Loucy (cell line): Measurements from ENCODE around the gene SRRM3.
A peak's percentile ranks its signal among the peaks of the same experiment; 100 is the strongest.
"Not testable (repeated sequence)": the region's sequence is repeated elsewhere in the genome, so short reads cannot be mapped to it uniquely, and the experiment has no call there.

Experiments used
- H2AFZ ChIP-seq: fragments of 200-600 bp; sonication (generic); 2 replicates; pipeline ENCODE4 v1.6.0; 2016; ENCODE audit warnings: antibody characterized with exemption, mild to moderate bottlenecking, low read length, moderate library complexity
- H3F3A ChIP-seq: fragments of 200-600 bp; 2 replicates; pipeline ENCODE4 v1.6.0; 2016; ENCODE audit warnings: antibody characterized with exemption, low read depth, mild to moderate bottlenecking
- H3K27me3 ChIP-seq: fragments of 200-600 bp; sonication (generic); 2 replicates; pipeline ENCODE4 v1.6.1; 2014; ENCODE audit warnings: low read length, mild to moderate bottlenecking; ENCODE audit not compliant: insufficient read depth, poor library complexity, severe bottlenecking
- H3K36me3 ChIP-seq: fragments of 200-600 bp; sonication (generic); 2 replicates; pipeline ENCODE4 v1.6.1; 2016; ENCODE audit warnings: low read length; ENCODE audit not compliant: insufficient read depth
- H3K4me1 ChIP-seq: fragments of 200-600 bp; sonication (generic); 2 replicates; pipeline ENCODE4 v1.5.1; 2014; ENCODE audit warnings: low read length, mild to moderate bottlenecking; ENCODE audit not compliant: insufficient read depth, poor library complexity, severe bottlenecking
- H3K4me2 ChIP-seq: fragments of 200-600 bp; sonication (generic); 2 replicates; pipeline ENCODE4 v1.6.0; 2014; ENCODE audit warnings: antibody characterized with exemption, low read length, low read depth, mild to moderate bottlenecking; ENCODE audit not compliant: poor library complexity, severe bottlenecking
- H3K4me3 ChIP-seq: fragments of 200-600 bp; sonication (generic); 2 replicates; pipeline ENCODE4 v1.5.1; 2014; ENCODE audit warnings: low read length, mild to moderate bottlenecking, mixed read lengths; ENCODE audit not compliant: poor library complexity, severe bottlenecking
- H3K79me2 ChIP-seq: fragments of 200-600 bp; sonication (generic); 2 replicates; pipeline ENCODE4 v1.6.1; 2014; ENCODE audit warnings: low read length; ENCODE audit not compliant: insufficient read depth
- H3K9ac ChIP-seq: fragments of 200-600 bp; sonication (generic); 2 replicates; pipeline ENCODE4 v1.6.0; 2014; ENCODE audit warnings: mild to moderate bottlenecking, low read depth, low read length, moderate library complexity; ENCODE audit not compliant: poor library complexity, severe bottlenecking
- H3K9me2 ChIP-seq: fragments of 200-600 bp; sonication (generic); replicated peaks from 2 replicates; pipeline ENCODE4 v1.6.1; 2016; ENCODE audit warnings: low read depth, low read length, mixed read lengths
- H3K9me3 ChIP-seq: fragments of 200-600 bp; sonication (generic); 2 replicates; pipeline ENCODE4 v1.6.1; 2014; ENCODE audit warnings: mild to moderate bottlenecking, antibody characterized with exemption, low read length, low read depth; ENCODE audit not compliant: insufficient read depth
- H4K20me1 ChIP-seq: fragments of 200-600 bp; sonication (generic); 2 replicates; pipeline ENCODE4 v1.6.0; 2014; ENCODE audit warnings: antibody characterized with exemption, low read length, mild to moderate bottlenecking; ENCODE audit not compliant: insufficient read depth, poor library complexity, severe bottlenecking
- EZH2phosphoT487 ChIP-seq: fragments of 200-600 bp; IDR thresholded peaks from 2 replicates; pipeline ENCODE4 v1.6.1; 2018; ENCODE audit warnings: antibody characterized with exemption, mild to moderate bottlenecking, moderate library complexity, borderline replicate concordance
- TF ChIP-seq, protein P1 (sequence below): fragments of 200-600 bp; sonication (generic); conservative IDR thresholded peaks from 2 replicates; pipeline ENCODE4 v1.5.1; 2014; ENCODE audit warnings: mild to moderate bottlenecking, antibody characterized with exemption, low read length

SRRM3 gene

DNA sequence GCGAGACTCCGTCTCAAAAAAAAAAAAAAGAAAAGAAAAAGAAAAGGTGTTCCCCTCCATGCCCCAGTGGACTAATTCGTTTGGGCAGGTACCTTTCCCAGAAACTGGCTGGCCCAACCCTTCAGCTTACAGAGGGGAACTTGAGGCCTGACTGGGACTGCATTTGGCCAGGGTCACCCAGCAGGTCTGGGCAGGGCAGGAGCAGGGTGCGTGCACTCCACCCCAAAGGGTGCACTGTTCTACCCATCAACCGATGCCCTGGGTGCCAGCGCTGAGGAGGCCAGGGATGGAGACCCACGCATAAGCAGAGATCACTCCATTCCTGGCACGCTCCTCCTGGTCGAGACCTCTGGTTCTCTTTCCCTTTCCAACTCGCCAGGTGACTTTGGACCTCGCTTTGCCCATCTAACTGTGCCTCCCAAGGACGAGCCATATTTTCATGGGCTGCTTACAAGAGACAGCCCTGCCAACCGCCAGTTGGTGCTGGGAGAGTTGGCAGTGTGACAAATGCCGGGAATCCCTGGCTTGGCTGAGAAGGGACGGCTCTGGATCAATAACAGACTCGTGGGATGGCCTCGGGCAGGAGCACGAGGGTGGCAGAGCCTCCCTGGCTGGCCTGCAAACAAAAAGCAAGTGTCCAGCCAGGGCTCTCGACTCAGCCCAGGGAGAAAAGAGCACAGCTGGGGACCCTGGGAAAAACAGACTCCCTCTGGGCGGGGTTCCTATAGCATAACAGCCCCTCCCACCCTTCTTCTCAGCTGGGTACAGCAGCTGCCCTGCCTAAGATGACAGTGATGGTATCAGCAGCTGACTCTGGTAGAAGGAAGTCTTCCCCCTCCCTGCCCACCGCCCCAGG lies 108.6 kb downstream of the SRRM3 start:
- H3K4me2 ChIP-seq: no peak overlapping the region
- peaks cover 4% of the 10 kb centered on the region for H3K4me1 ChIP-seq
- no peaks in the 10 kb centered on the region for H3K9me3 ChIP-seq
- no peak overlapping the region for H3K4me3 ChIP-seq
- H3K27me3 ChIP-seq: no peaks in the 10 kb centered on the region
- H3K36me3 ChIP-seq: no peaks in the 10 kb centered on the region
- H3F3A ChIP-seq: no peaks in the 10 kb centered on the region
- no peaks in the 10 kb centered on the region for H3K9me2 ChIP-seq
- no peaks in the 10 kb centered on the region for H4K20me1 ChIP-seq
- TF ChIP-seq, protein P1, sequence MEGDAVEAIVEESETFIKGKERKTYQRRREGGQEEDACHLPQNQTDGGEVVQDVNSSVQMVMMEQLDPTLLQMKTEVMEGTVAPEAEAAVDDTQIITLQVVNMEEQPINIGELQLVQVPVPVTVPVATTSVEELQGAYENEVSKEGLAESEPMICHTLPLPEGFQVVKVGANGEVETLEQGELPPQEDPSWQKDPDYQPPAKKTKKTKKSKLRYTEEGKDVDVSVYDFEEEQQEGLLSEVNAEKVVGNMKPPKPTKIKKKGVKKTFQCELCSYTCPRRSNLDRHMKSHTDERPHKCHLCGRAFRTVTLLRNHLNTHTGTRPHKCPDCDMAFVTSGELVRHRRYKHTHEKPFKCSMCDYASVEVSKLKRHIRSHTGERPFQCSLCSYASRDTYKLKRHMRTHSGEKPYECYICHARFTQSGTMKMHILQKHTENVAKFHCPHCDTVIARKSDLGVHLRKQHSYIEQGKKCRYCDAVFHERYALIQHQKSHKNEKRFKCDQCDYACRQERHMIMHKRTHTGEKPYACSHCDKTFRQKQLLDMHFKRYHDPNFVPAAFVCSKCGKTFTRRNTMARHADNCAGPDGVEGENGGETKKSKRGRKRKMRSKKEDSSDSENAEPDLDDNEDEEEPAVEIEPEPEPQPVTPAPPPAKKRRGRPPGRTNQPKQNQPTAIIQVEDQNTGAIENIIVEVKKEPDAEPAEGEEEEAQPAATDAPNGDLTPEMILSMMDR: no peak
- TF ChIP-seq EZH2phosphoT487: no peak
- H3K79me2 ChIP-seq: no peaks in the 10 kb centered on the region
- H3K9ac ChIP-seq: no peak overlapping the region
- no peak overlapping the region for H2AFZ ChIP-seq

GRCh38 chr7:76311838-76312237 lies 110.1 kb downstream of the SRRM3 start:
- H3K27me3 ChIP-seq, H3K79me2 ChIP-seq, H3K4me1 ChIP-seq, H3K4me2 ChIP-seq, H3K9me3 ChIP-seq, H3K9me2 ChIP-seq, H3K9ac ChIP-seq, H3K36me3 ChIP-seq, H4K20me1 ChIP-seq, H2AFZ ChIP-seq, H3K4me3 ChIP-seq, H3F3A ChIP-seq: not testable (repeated sequence)

DNA sequence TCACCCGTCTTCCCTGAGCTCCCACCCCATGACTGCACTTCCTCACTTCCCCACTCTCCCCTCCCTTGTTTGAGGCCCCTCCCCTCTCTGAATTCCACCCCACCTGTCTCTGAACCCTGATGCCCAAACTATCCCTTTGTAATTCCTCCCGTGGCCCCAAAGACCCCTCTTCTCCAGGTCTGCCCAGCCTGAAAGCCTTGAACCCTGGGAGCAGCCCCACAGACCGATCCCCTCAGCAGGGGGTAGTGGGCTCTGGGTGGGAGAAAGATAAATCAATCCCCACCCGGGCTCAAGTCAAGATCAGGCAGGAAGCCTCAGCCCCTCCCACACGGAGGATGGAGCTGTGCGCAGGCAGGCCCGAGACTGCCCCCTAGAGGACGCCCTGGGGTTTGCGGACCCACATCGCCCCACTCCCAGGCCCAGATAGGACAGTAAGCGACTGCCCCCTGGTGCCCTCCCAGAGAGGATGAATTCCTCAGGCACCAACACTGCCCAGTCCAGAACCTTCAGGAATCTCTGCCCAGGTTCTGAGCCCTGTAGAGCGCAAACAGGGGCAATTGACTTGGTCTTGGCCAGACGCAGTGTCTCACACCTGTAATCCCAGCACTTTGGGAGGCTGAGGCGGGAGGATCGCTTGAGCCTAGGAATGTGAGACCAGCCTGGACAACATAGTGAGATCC lies 112.5 kb downstream of the SRRM3 start:
- peak overlapping the region; percentile 49 for H3K9ac ChIP-seq

GRCh38 chr7:76314740-76315139 lies 113.0 kb downstream of the SRRM3 start:
- H3F3A ChIP-seq, H3K4me2 ChIP-seq, H3K79me2 ChIP-seq, H4K20me1 ChIP-seq, H2AFZ ChIP-seq, H3K4me3 ChIP-seq, H3K27me3 ChIP-seq, H3K9me3 ChIP-seq, H3K36me3 ChIP-seq, H3K9ac ChIP-seq, H3K9me2 ChIP-seq: not testable (repeated sequence)
- H3K4me1 ChIP-seq: peaks cover 14% of the 10 kb centered on the region

More for the DNA sequence above, 112.5 kb downstream of the SRRM3 start:
- H3K79me2 ChIP-seq: peaks cover 4% of the 10 kb centered on the region; the same call in 1 of the 2 replicates
- H2AFZ ChIP-seq: peak overlapping the region; percentile 97
- peak overlapping the region; percentile 65 for H3K4me2 ChIP-seq
- no peaks in the 10 kb centered on the region for H3K36me3 ChIP-seq
- no peaks in the 10 kb centered on the region for H3F3A ChIP-seq
- H3K4me1 ChIP-seq: peaks cover 14% of the 10 kb centered on the region
- no peaks in the 10 kb centered on the region for H3K27me3 ChIP-seq
- TF ChIP-seq, protein P1: peak; percentile 100
- no peak for TF ChIP-seq EZH2phosphoT487
- H3K4me3 ChIP-seq: peak overlapping the region; percentile 60
- no peaks in the 10 kb centered on the region for H3K9me2 ChIP-seq
- peaks cover 2% of the 10 kb centered on the region for H4K20me1 ChIP-seq
- H3K9me3 ChIP-seq: no peaks in the 10 kb centered on the region
